ENCODE results near the gene ONECUT3. TPM values are rescaled to one million over a fixed set of nuclear protein-coding genes. Genes with fewer than 3 reads are reported as not detected.

The ONECUT3 gene
- total and polyA plus RNA-seq, 11 donors, result not detected

DNA sequence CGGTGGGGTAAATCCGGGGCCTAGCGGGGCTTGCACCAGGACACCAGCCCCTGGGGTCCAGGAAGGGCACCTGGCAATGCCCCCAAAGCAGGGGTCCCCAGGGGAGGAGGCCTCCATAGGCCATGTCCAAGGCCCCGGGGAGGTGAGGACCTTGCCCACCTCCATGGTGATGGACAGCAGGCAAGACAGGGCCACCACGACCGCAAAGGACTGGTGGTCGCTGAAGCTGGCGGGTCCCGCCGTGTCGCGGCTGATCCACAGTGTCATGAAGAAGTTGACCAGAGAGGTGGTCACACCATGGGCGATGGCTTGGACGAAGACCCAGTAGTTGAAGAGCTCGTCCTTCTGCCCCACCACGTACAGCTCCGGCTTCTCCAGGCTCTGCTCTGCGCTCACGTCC is 32.0 kb downstream of the ONECUT3 start:
- no peak overlapping the region for H3K4me3 ChIP-seq
- H3K9me3 ChIP-seq, result peaks cover 0 to 16% (median 8%) of the 10 kb centered on the region in 12 donors
- ATAC-seq (no peak), DNase-seq (no peak)
- no peak for TF ChIP-seq POLR2A (IDR thresholded peaks at IDR 0.05)
- TF ChIP-seq, protein P1, sequence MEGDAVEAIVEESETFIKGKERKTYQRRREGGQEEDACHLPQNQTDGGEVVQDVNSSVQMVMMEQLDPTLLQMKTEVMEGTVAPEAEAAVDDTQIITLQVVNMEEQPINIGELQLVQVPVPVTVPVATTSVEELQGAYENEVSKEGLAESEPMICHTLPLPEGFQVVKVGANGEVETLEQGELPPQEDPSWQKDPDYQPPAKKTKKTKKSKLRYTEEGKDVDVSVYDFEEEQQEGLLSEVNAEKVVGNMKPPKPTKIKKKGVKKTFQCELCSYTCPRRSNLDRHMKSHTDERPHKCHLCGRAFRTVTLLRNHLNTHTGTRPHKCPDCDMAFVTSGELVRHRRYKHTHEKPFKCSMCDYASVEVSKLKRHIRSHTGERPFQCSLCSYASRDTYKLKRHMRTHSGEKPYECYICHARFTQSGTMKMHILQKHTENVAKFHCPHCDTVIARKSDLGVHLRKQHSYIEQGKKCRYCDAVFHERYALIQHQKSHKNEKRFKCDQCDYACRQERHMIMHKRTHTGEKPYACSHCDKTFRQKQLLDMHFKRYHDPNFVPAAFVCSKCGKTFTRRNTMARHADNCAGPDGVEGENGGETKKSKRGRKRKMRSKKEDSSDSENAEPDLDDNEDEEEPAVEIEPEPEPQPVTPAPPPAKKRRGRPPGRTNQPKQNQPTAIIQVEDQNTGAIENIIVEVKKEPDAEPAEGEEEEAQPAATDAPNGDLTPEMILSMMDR (IDR thresholded peaks at IDR 0.05), result no peak
- 87 to 94% (median 93%) methylated on average over 15 to 19 of the region's 19 CpGs for WGBS, 4 donors
- no peak overlapping the region for H3K27ac ChIP-seq
- H3K4me1 ChIP-seq, result peaks cover 0 to 14% (median 0%) of the 10 kb centered on the region in 12 donors
- intact Hi-C loops (cut with DNase I), result loop anchor here in 2 of 10 donors (5.0 kb wide), 1 partner anchor 42 kb away; no protein-coding TSS in a partner anchor
- peaks cover 8 to 84% (median 43%) of the 10 kb centered on the region in 9 donors for H3K27me3 ChIP-seq
- H3K36me3 ChIP-seq, result no peaks in the 10 kb centered on the region

- Histone ChIP-seq H3K4me1 (peaks cover 0 to 14% (median 0%) of the 10 kb centered on the region in 12 donors), H3K27me3 (peaks cover 4 to 73% (median 33%) of the 10 kb centered on the region in 9 donors), H3K9me3 (peaks cover 0 to 9% (median 6%) of the 10 kb centered on the region in 12 donors), H3K27ac (no peak overlapping the region), H3K4me3 (no peak overlapping the region), H3K36me3 (no peaks in the 10 kb centered on the region)
- 83 to 89% (median 86%) methylated on average over 7 to 8 of the region's 8 CpGs for WGBS, 4 donors
- intact Hi-C loops (cut with DNase I), result loop anchor here in 2 of 10 donors (5.0 kb wide), 1 partner anchor 41 kb away; no protein-coding TSS in a partner anchor
- DNase-seq (no peak), ATAC-seq (no peak)
- TF ChIP-seq, protein P1 (IDR thresholded peaks at IDR 0.05), result no peak
- no peak for TF ChIP-seq POLR2A (IDR thresholded peaks at IDR 0.05)
Observed at GRCh38 chr19:1786668-1787067, 33.4 kb downstream of the ONECUT3 start.

- Histone ChIP-seq H3K27me3 (peaks cover 4 to 69% (median 29%) of the 10 kb centered on the region in 9 donors), H3K36me3 (no peaks in the 10 kb centered on the region), H3K4me1 (peaks cover 0 to 14% (median 0%) of the 10 kb centered on the region in 12 donors), H3K4me3 (no peak overlapping the region), H3K9me3 (peaks cover 0 to 4% (median 1%) of the 10 kb centered on the region in 12 donors), H3K27ac (no peak overlapping the region)
- intact Hi-C loops (cut with DNase I), result loop anchor here in 2 of 10 donors (5.0 kb wide), 1 partner anchor 40 kb away; no protein-coding TSS in a partner anchor
- no peak for ATAC-seq
- DNase-seq, result no peak
- 65 to 71% (median 67%) methylated on average over 8 of the region's 8 CpGs for WGBS, 4 donors
- TF ChIP-seq, protein P1 (IDR thresholded peaks at IDR 0.05), result no peak
- no peak for TF ChIP-seq POLR2A (IDR thresholded peaks at IDR 0.05)
Observed at GRCh38 chr19:1787116-1787515, 33.8 kb downstream of the ONECUT3 start.

GRCh38 chr19:1789261-1790041 is 36.1 kb downstream of the ONECUT3 start:
- TF ChIP-seq, protein P1 (IDR thresholded peaks at IDR 0.05), result no peak
- TF ChIP-seq POLR2A (IDR thresholded peaks at IDR 0.05), result no peak
- intact Hi-C loops (cut with DNase I), result loop anchor here in 3 of 10 donors (5.0 to 10.0 kb wide), 2 partner anchors 38 to 245 kb away; no protein-coding TSS in a partner anchor
- peaks cover 4 to 48% (median 21%) of the 10 kb centered on the region in 9 donors for H3K27me3 ChIP-seq
- ATAC-seq (peak in 2 of 4 donors; percentile 31 to 53), DNase-seq (no peak)
- H3K36me3 ChIP-seq, result no peaks in the 10 kb centered on the region
- 18 to 40% (median 19%) methylated on average over 20 to 59 of the region's 59 CpGs for WGBS, 4 donors
- peak overlapping the region in 10 of 12 donors; percentile 9 to 46 (median 29) for H3K4me3 ChIP-seq
- no peaks in the 10 kb centered on the region for H3K9me3 ChIP-seq
- H3K4me1 ChIP-seq, result peaks cover 0 to 14% (median 0%) of the 10 kb centered on the region in 12 donors
- H3K27ac ChIP-seq, result peak overlapping the region in 1 of 12 donors; percentile 22

Data from heart left ventricle (tissue), 16 donors.